HFF-Myc (cell line): ENCODE measurements around the gene DIP2C.
"Not testable (repeated sequence)": the region's sequence is repeated elsewhere in the genome, so short reads cannot be mapped to it uniquely, and the experiment has no call there.

Experiments
- DNase-seq: peaks from one replicate; pipeline ENCODE4 v3.0.0-alpha.2; 2011; ENCODE audit warnings: low read depth; ENCODE audit errors: extremely low read depth
- H3K4me3 ChIP-seq: replicated peaks from 2 replicates; pipeline ENCODE4 v1.5.1; 2011; ENCODE audit warnings: low read depth, mild to moderate bottlenecking, control low read depth, low read length
- CTCF ChIP-seq: IDR thresholded peaks from 2 replicates; pipeline ENCODE4 v1.5.1; 2012; ENCODE audit warnings: mild to moderate bottlenecking, low read depth, low read length, control low read depth; ENCODE audit errors: missing control alignments

Gene DIP2C

GRCh38 chr10:274866-275265 lies 414.6 kb downstream of the DIP2C start:
- TF ChIP-seq CTCF = no peak
- DNase-seq = no peak
- H3K4me3 ChIP-seq = no peak overlapping the region

- no peak for DNase-seq
- no peak for TF ChIP-seq CTCF
- no peak overlapping the region for H3K4me3 ChIP-seq
These were observed 416.4 kb downstream of the DIP2C start for GRCh38 chr10:273088-273487.

- H3K4me3 ChIP-seq = no peak overlapping the region
- TF ChIP-seq CTCF = no peak
- DNase-seq = no peak
These were observed 417.7 kb downstream of the DIP2C start for GRCh38 chr10:271722-272121.

- TF ChIP-seq CTCF = no peak
- H3K4me3 ChIP-seq = no peak overlapping the region
- DNase-seq = no peak
These were observed 418.3 kb downstream of the DIP2C start for GRCh38 chr10:271201-271600.

- no peak overlapping the region for H3K4me3 ChIP-seq
- no peak for TF ChIP-seq CTCF
- DNase-seq = no peak
These were observed 419.9 kb downstream of the DIP2C start for GRCh38 chr10:269440-270074.

GRCh38 chr10:267705-268104 lies 421.8 kb downstream of the DIP2C start:
- no peak overlapping the region for H3K4me3 ChIP-seq
- DNase-seq = no peak
- TF ChIP-seq CTCF = no peak

- no peak for TF ChIP-seq CTCF
- no peak overlapping the region for H3K4me3 ChIP-seq
- DNase-seq = no peak
These were observed 422.5 kb downstream of the DIP2C start for GRCh38 chr10:266974-267425.

- not testable (repeated sequence) for H3K4me3 ChIP-seq, DNase-seq
These were observed 423.5 kb downstream of the DIP2C start for GRCh38 chr10:265816-266588.

- not testable (repeated sequence) for DNase-seq, H3K4me3 ChIP-seq
These were observed 424.4 kb downstream of the DIP2C start for GRCh38 chr10:265074-265440.
